ENCODE data around the gene TYW1B.
"Not testable (repeated sequence)": the region's sequence is repeated elsewhere in the genome, so short reads cannot be mapped to it uniquely, and the experiment has no call there.

- TF ChIP-seq YY1 (IDR thresholded peaks at IDR 0.05; ENCODE audit: insufficient read depth, insufficient read length); SUZ12 (IDR thresholded peaks at IDR 0.05; ENCODE audit: extremely low read depth, insufficient read depth, insufficient read length); ZNF274 (IDR thresholded peaks at IDR 0.05; ENCODE audit: low read depth, low read length): not testable (repeated sequence)
Observed at GRCh38 chr7:72801564-72801963, 26.4 kb downstream of the TYW1B start.
